Naive thymus-derived CD8-positive, alpha-beta T cell (primary cell): Measurements from ENCODE around the gene BACE1-AS. TPM values are rescaled to one million over a fixed set of nuclear protein-coding genes. Genes with fewer than 3 reads are reported as not detected.
A peak's percentile ranks its signal among the peaks of the same experiment; 100 is the strongest.

ENCODE experiments used
- ATAC-seq, 2 donors: fragments of 150-1000 bp; cut with Tn5 transposase in 1 of 2; sonication (Bioruptor Pico), chemical (Tn5 transposase) in 1 of 2; 1 replicate in 1 of 2; 2 replicates in 1 of 2; pipeline ENCODE4 v1.10.0; 2021; ENCODE audit warnings: mild to moderate bottlenecking in 2 of 2, moderate library complexity in 2 of 2
- POLR2A ChIA-PET: fragments of 350-600 bp; sonication (Branson Sonifier 250); formaldehyde crosslinking; loops from one replicate; lab custom pipeline; 2021; ENCODE audit warnings: antibody characterized with exemption; lab: Charles Lee
- DNase-seq, 10 donors: peaks; one replicate each; pipeline versions ENCODE4 v3.0.0 to v3.0.0-alpha.2; 2020 to 2022
- H3K27ac Mint-ChIP-seq, 10 donors: one replicate each; pipeline ENCODE4 v1.8.0; 2020 to 2022; ENCODE audit warnings: mild to moderate bottlenecking in 10 of 10, mixed read lengths in 10 of 10, moderate library complexity in 4 of 10, inconsistent platforms in 1 of 10
- H3K27me3 Mint-ChIP-seq, 5 donors: one replicate each; pipeline ENCODE4 v1.8.0; 2021 to 2022; ENCODE audit warnings: mixed read lengths in 5 of 5
- H3K36me3 Mint-ChIP-seq, 3 donors: one replicate each; pipeline ENCODE4 v1.8.0; 2020 to 2022; ENCODE audit warnings: mixed read lengths in 3 of 3, mild to moderate bottlenecking in 2 of 3, inconsistent platforms in 1 of 3
- H3K4me1 Mint-ChIP-seq, 4 donors: one replicate each; pipeline ENCODE4 v1.8.0; 2021 to 2022; ENCODE audit warnings: mixed read lengths in 4 of 4
- H3K4me3 Mint-ChIP-seq, 10 donors: one replicate each; pipeline ENCODE4 v1.8.0; 2020 to 2022; ENCODE audit warnings: mild to moderate bottlenecking in 10 of 10, mixed read lengths in 10 of 10, moderate library complexity in 6 of 10, inconsistent platforms in 1 of 10
- H3K9me3 Mint-ChIP-seq, 9 donors: one replicate each; pipeline ENCODE4 v1.8.0; 2020 to 2022; ENCODE audit warnings: mixed read lengths in 9 of 9, mild to moderate bottlenecking in 3 of 9, inconsistent platforms in 1 of 9, moderate library complexity in 1 of 9
- polyA plus RNA-seq, 3 donors: library from polyadenylated mRNA; unstranded; fragments of 300-500 nt; fragmentation: Illumina TruSeq; gene quantifications; one replicate each; pipeline ENCODE4 v1.2.3, GENCODE V29; 2021
- total RNA-seq, 8 experiments: library from RNA in 2 of 8; stranded (reverse) in 2 of 8; gene quantifications; one replicate each; pipeline ENCODE4 v1.2.3 and lab custom pipeline; 2021 to 2026

The BACE1-AS gene
- total and polyA plus RNA-seq, 5 experiments from 2014 or later: 0.19 to 11.6 (median 0.82) TPM

GRCh38 chr11:117332843-117333242, 41.7 kb downstream of the BACE1-AS start:
- no peaks in the 10 kb centered on the region for H3K27me3 Mint-ChIP-seq

GRCh38 chr11:117333917-117334316, 42.8 kb downstream of the BACE1-AS start:
- DNase-seq: no peak
- peaks cover 13 to 19% (median 16%) of the 10 kb centered on the region in 4 donors for H3K4me1 Mint-ChIP-seq

More at GRCh38 chr11:117332843-117333242, 41.7 kb downstream of the BACE1-AS start:
- no peak for ATAC-seq
- peak overlapping the region in 1 of 10 donors; percentile 16 for H3K27ac Mint-ChIP-seq
- H3K4me3 Mint-ChIP-seq: no peak overlapping the region
- peaks cover 0 to 35% (median 4%) of the 10 kb centered on the region in 3 donors for H3K36me3 Mint-ChIP-seq
- H3K4me1 Mint-ChIP-seq: peaks cover 5 to 18% (median 15%) of the 10 kb centered on the region in 4 donors
- H3K9me3 Mint-ChIP-seq: no peaks in the 10 kb centered on the region
- POLR2A ChIA-PET: no interaction called here
- DNase-seq: no peak

GRCh38 chr11:117334896-117335295, 43.8 kb downstream of the BACE1-AS start:
- Mint-ChIP-seq H3K27me3 (no peaks in the 10 kb centered on the region), H3K27ac (no peak overlapping the region), H3K4me1 (peaks cover 11 to 19% (median 15%) of the 10 kb centered on the region in 4 donors), H3K4me3 (no peak overlapping the region), H3K36me3 (peaks cover 0 to 54% (median 16%) of the 10 kb centered on the region in 3 donors), H3K9me3 (no peaks in the 10 kb centered on the region)
- DNase-seq (no peak), ATAC-seq (no peak)
- POLR2A ChIA-PET: interaction anchor here (0.7 kb wide), 1 partner anchor 22 kb away, joined by 4 read pairs; no protein-coding TSS in a partner anchor

More at GRCh38 chr11:117333917-117334316, 42.8 kb downstream of the BACE1-AS start:
- peaks cover 0 to 46% (median 8%) of the 10 kb centered on the region in 3 donors for H3K36me3 Mint-ChIP-seq
- POLR2A ChIA-PET: interaction anchor here (0.7 kb wide), 1 partner anchor 23 kb away, joined by 4 read pairs; no protein-coding TSS in a partner anchor
- H3K27ac Mint-ChIP-seq: peak overlapping the region in 1 of 10 donors; percentile 45
- no peaks in the 10 kb centered on the region for H3K27me3 Mint-ChIP-seq
- H3K9me3 Mint-ChIP-seq: no peaks in the 10 kb centered on the region
- H3K4me3 Mint-ChIP-seq: no peak overlapping the region
- ATAC-seq: no peak

GRCh38 chr11:117335399-117335798, 44.3 kb downstream of the BACE1-AS start:
- H3K27ac Mint-ChIP-seq: no peak overlapping the region
- no peak for DNase-seq
- POLR2A ChIA-PET: no interaction called here
- peaks cover 7 to 16% (median 12%) of the 10 kb centered on the region in 4 donors for H3K4me1 Mint-ChIP-seq
- ATAC-seq: no peak
- peaks cover 0 to 59% (median 19%) of the 10 kb centered on the region in 3 donors for H3K36me3 Mint-ChIP-seq
- H3K27me3 Mint-ChIP-seq: no peaks in the 10 kb centered on the region
- H3K4me3 Mint-ChIP-seq: no peak overlapping the region
- no peaks in the 10 kb centered on the region for H3K9me3 Mint-ChIP-seq

- no peak for DNase-seq
- ATAC-seq: no peak
- peaks cover 0 to 73% (median 21%) of the 10 kb centered on the region in 3 donors for H3K36me3 Mint-ChIP-seq
- no peak overlapping the region for H3K27ac Mint-ChIP-seq
- H3K4me3 Mint-ChIP-seq: no peak overlapping the region
- H3K4me1 Mint-ChIP-seq: peaks cover 2 to 13% (median 10%) of the 10 kb centered on the region in 4 donors
- H3K27me3 Mint-ChIP-seq: no peaks in the 10 kb centered on the region
- H3K9me3 Mint-ChIP-seq: no peaks in the 10 kb centered on the region
- POLR2A ChIA-PET: no interaction called here
These were observed 45.9 kb downstream of the BACE1-AS start for GRCh38 chr11:117337076-117337475.

Other genes with a start within 250 kb of the BACE1-AS start
- gene SIK3, start 192.9 kb upstream of the BACE1-AS start, total RNA-seq: 10 to 100 TPM; 63.4 to 69.2 TPM
- 10 to 100 TPM; 14.1 to 16.2 (median 15.2) TPM for gene SIK3, start 192.9 kb upstream of the BACE1-AS start, polyA plus RNA-seq
- 10 to 100 TPM; 59.2 to 60.5 TPM for gene PAFAH1B2, start 147.1 kb upstream of the BACE1-AS start, total RNA-seq
- 10 to 100 TPM; 14.4 to 19.5 (median 18.3) TPM for gene PAFAH1B2, start 147.1 kb upstream of the BACE1-AS start, polyA plus RNA-seq
- gene SIDT2, start 112.6 kb upstream of the BACE1-AS start, total RNA-seq: 10 to 100 TPM; 48.0 to 63.0 TPM
- gene SIDT2, start 112.6 kb upstream of the BACE1-AS start, polyA plus RNA-seq: 1 to 10 TPM; 2.3 to 3.1 (median 2.3) TPM
- 10 to 100 TPM; 12.1 to 14.4 TPM for gene TAGLN, start 92.0 kb upstream of the BACE1-AS start, total RNA-seq
- gene TAGLN, start 92.0 kb upstream of the BACE1-AS start, polyA plus RNA-seq: under 1 TPM; 0.13 to 0.51 (median 0.21) TPM
- gene PCSK7, start 59.3 kb upstream of the BACE1-AS start, total RNA-seq: 100 to 1,000 TPM; 277 to 296 TPM
- 10 to 100 TPM; 32.6 to 60.6 (median 47.8) TPM for gene PCSK7, start 59.3 kb upstream of the BACE1-AS start, polyA plus RNA-seq
- 10 to 100 TPM; 28.8 to 30.3 TPM for gene RNF214, start 58.7 kb upstream of the BACE1-AS start, total RNA-seq
- 10 to 100 TPM in 1 of 3 donors, 1 to 10 TPM in 2; 7.5 to 11.6 (median 9.3) TPM for gene RNF214, start 58.7 kb upstream of the BACE1-AS start, polyA plus RNA-seq
- under 1 TPM; 0.25 to 0.29 TPM for gene BACE1, start 24.9 kb downstream of the BACE1-AS start, total RNA-seq
- under 1 TPM in 2 of 3 donors, not detected in 1; 0.08 to 0.41 TPM for gene BACE1, start 24.9 kb downstream of the BACE1-AS start, polyA plus RNA-seq
- gene CEP164, start 36.5 kb downstream of the BACE1-AS start, total RNA-seq: 10 to 100 TPM; 38.6 to 45.4 TPM
- gene CEP164, start 36.5 kb downstream of the BACE1-AS start, polyA plus RNA-seq: 10 to 100 TPM; 11.3 to 15.6 (median 14.9) TPM